HepG2 (cell line): ENCODE measurements around the gene SCAMP3.

ENCODE experiments used
- NCOR1 ChIP-seq: fragments of 200-600 bp; sonication (generic); IDR thresholded peaks from 2 replicates; pipeline ENCODE4 v1.7.0; 2017; ENCODE audit warnings: antibody characterized with exemption, low read length, borderline replicate concordance
- NFE2L2 ChIP-seq: fragments of 150-350 bp; IDR thresholded peaks from 2 replicates; pipeline ENCODE4 v1.6.1; 2014; ENCODE audit warnings: low read length
- RAD51 ChIP-seq: fragments of 450-650 bp; IDR thresholded peaks from 2 replicates; pipeline ENCODE4 v1.6.1; 2016; ENCODE audit warnings: borderline replicate concordance
- SIX4 ChIP-seq: sonication (generic); formaldehyde crosslinking; IDR thresholded peaks from 2 replicates; pipeline ENCODE4 v1.4.0; 2020; ENCODE audit warnings: missing genetic modification reagents
- SRSF1 ChIP-seq: fragments of 200-400 bp; formaldehyde crosslinking; optimal IDR thresholded peaks from 2 replicates; pipeline ENCODE3; 2017; ENCODE audit warnings: mild to moderate bottlenecking, low read depth, low read length, moderate library complexity
- U2AF1 ChIP-seq: fragments of 200-400 bp; formaldehyde crosslinking; optimal IDR thresholded peaks from 2 replicates; pipeline ENCODE3; 2017; ENCODE audit warnings: mild to moderate bottlenecking, low read depth, low read length
- USF2 ChIP-seq, 2 experiments: sonication (generic) in 1 of 2; formaldehyde crosslinking in 1 of 2; IDR thresholded peaks; 2 replicates each; pipeline versions ENCODE4 v1.5.1 to v1.6.1; 2011 to 2020; ENCODE audit warnings: borderline replicate concordance in 1 of 2, low read depth in 1 of 2, low read length in 1 of 2, mild to moderate bottlenecking in 1 of 2, missing genetic modification reagents in 1 of 2, moderate library complexity in 1 of 2

GRCh38 chr1:155297384-155297783, 35.2 kb upstream of the SCAMP3 start:
- TF ChIP-seq U2AF1, result no peak
- no peak for TF ChIP-seq USF2 (IDR thresholded peaks at IDR 0.05; ENCODE audit: low read depth, low read length)
- no peak for TF ChIP-seq USF2 (CRISPR knock-in tag; IDR thresholded peaks at IDR 0.05; ENCODE audit: borderline replicate concordance)
- TF ChIP-seq SRSF1, result no peak
- no peak for TF ChIP-seq RAD51
- TF ChIP-seq NFE2L2, result no peak
- TF ChIP-seq SIX4 (CRISPR knock-in tag), result no peak
- no peak for TF ChIP-seq NCOR1
